Left cardiac atrium (tissue), 4 donors: Measurements from ENCODE around the gene SYNE2. TPM values are rescaled to one million over a fixed set of nuclear protein-coding genes. Genes with fewer than 3 reads are reported as not detected.

Experiments used
- ATAC-seq, 2 donors: fragments of 200-7000 bp; cut with Tn5 transposase; one replicate each; pipeline ENCODE4 v1.9.1; 2020; ENCODE audit warnings: mild to moderate bottlenecking in 2 of 2, moderate library complexity in 2 of 2
- DNase-seq: peaks from one replicate; pipeline ENCODE4 v3.0.0-alpha.2; 2020
- intact Hi-C, 2 donors: fragments of 100-400 bp; cut with DNase I; formaldehyde crosslinking; loops; one replicate each; pipeline versions ENCODE4 v1.14.1 to v1.15.1; 2022 to 2023
- total RNA-seq, 2 donors: library from RNA; stranded (reverse); fragmentation: NEBNext Ultra II Directional; extraction: Animal tissue kit (Norgen Biotek cat#: 25700); gene quantifications; one replicate each; pipeline ENCODE4 v1.2.1, GENCODE V29; 2021
- donor health status: DM: no; HTN: yes; CAD: no.
- donor health status: DM: no; HTN: yes; CAD: no; lungs with severe emphysema.
- donor health status: DM: yes; HTN: yes; CAD: no.
- donor health status: Dilated cardiomyopathy.

The SYNE2 gene
- total RNA-seq, 2 donors from 2014 or later: 96.3 to 173 TPM

DNA sequence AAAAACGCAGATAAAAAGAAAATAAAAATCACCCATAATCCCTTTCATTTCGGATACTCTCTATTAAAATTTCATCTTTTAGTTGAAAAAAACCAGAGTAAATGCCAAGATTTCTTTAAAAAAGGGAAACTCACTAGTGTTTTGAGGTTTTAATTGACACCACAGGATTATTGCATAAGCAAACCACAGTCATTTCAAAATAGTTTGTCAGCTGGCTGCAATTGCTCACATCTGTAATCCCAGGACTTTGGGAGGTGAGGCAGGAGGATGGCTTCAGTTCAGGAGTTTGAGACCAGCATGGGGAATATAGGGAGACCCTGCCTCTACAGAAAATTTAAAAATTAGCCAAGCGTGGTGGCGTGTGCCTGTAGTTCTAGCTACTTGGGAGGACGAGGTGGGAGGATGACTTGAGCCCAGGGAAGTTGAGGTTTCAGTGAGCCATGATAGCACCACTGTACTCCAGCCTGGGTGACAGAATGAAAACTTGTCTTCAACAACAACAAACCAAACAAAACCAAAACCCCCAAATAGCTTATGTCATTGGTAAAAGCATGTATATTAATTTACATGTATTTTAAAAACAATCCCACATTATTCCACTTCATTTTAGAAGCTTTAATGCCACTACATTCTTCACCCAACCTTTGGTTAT is 48.8 kb downstream of the SYNE2 start:
- intact Hi-C loops: no loop called here
- DNase-seq (no peak), ATAC-seq (peak; percentile 27 to 42)

DNA sequence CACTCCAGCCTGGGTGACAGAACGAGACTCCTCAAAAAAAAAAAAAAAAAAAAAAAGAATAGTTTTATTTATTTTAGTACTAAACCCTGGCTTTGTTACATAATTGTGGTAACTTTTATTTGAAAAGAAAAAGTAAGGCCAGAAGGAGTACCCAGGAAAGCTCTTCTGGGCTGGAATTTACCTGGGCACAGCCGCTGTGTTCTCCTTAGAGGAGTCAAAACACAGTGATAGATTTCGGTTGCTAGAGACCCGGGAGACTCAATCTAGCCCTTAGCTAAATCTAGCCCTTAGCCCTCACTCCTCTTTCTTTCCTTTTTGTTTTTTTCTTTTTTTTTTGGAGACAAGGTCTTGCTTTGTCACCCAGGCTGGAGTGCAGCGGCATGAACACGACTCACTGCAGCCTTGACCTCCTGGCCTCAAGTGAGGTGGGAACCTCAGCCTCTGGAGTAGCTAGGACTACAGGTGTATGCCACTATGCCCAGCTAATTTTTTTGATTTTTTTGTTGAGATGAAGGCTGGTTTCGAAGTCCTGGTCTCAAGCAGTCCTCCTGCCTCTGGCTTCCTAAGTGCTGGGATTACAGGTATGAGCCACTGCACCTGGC is 49.7 kb downstream of the SYNE2 start:
- intact Hi-C loops: no loop called here
- DNase-seq: no peak
- no peak for ATAC-seq

DNA sequence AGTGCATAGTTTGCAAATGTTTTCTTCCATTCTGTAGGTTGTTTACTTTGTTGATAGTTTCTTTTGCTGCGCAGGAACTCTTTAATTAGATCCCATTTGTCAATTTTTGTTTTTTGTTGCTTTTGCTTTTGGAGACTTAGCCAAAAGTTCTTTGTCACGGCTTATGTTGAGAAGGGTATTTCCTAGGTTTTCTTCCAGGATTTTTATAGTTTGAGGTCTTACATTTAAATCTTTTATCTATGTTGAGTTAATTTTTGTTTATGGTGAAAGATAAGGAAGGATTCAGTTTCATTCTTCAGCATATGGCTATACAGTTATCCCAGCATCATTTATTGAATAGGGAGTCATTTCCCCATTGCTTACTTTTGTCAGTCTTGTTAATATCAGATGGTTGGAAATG is 51.9 kb downstream of the SYNE2 start:
- DNase-seq: no peak
- ATAC-seq: no peak
- intact Hi-C loops: no loop called here

DNA sequence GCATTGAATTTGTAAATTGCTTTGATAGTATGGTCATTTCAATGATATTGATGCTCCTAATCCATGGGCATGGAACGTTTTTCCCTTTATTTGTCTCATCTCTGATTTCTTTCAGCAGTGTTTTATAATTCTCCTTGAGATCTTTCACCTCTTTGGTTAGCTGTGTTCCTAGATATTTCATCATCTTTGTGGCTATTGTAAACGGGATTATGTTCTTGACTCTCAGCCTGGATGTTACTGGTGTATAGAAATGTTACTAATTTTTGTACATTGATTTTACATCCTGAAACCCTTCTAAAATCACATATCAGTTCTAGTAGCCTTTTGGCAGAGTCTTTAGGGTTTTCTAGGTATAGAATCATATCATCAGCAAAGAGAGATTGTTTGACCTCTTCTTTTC is 52.6 kb downstream of the SYNE2 start:
- DNase-seq (no peak), ATAC-seq (no peak)
- intact Hi-C loops: no loop called here

DNA sequence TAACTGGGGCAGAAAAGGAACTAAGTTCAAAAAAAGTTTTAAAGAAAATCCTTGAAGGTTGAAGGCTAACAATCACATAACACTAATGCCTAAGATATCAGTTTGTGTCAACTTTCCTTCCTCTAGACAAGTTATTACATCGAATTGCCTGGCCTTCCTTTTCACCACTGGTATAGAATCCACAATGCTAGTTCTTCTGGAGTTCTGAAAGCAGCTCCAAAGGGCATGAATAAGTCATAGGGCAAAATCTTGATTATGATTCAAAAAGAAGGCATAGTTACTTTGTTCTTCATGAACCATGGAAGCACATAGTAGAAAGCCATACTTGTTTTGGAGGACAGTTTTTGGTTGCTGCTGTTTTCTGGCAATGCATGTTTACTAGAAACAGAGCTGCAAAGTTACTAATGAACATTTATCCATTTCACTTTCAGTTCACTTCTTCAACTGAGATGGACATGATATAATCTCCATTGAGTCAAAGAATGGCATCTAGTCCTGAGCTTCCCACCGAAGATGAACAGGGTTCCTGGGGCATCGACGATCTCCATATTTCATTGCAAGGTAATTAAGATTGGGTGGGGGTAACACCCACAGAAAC is 56.0 kb downstream of the SYNE2 start:
- intact Hi-C loops: no loop called here
- DNase-seq (no peak), ATAC-seq (no peak)

DNA sequence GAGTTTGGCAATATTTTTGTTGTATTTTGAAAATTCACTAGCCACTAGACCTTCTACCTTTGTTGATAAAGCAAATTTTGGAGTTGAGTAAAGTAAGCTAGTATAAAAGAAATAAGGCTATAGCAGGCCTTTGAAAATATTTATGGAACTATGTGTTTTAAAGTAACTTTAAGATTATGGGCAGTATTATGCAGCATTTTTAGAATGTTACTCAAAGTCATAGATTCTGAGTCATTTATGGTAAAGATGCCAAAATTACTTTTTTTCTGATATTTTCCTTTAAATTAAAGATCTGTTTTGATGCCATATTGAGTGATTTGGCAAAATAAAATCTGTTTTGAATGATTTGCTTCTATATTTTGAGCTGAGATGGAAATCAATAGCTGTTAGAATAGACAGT is 57.2 kb downstream of the SYNE2 start:
- no peak for ATAC-seq
- DNase-seq: no peak
- intact Hi-C loops: no loop called here

DNA sequence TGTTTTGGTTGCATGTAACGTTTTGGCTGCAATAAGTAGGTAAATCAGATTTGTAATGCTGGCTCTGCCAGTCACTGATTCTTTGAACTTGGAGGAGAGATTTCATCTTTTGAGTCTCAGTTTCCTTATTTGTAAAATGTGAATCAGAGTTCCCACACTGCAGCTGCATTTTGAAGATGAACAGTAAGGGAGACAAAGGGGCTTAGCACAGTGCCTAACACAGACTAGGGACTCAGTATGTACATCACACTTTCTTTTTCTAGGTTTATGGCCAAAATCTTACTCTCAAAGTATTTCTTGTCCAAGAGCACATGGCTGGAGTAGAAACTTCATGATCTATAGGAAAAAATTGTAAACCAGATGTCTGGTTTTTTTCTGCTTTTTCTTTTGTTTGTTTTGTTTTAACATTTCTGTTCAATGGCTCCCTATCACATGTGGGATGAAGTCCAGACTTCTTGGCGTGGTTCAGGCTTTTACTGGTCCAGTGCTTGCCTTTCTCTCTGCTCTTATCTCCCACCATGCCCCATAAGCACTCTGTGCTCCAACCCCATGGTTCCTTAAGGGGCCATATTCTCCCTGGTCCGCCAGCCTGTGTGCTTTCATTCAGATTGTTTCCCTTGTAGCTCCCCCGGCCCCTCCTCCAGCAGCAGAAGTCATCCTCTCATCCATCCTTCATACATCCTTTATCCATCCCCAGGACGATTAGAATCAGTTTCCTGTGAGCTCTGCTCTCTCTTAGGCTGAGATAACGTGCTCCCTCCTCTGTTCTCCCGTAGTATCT is 58.0 kb downstream of the SYNE2 start:
- ATAC-seq: no peak
- DNase-seq: no peak
- intact Hi-C loops: no loop called here

DNA sequence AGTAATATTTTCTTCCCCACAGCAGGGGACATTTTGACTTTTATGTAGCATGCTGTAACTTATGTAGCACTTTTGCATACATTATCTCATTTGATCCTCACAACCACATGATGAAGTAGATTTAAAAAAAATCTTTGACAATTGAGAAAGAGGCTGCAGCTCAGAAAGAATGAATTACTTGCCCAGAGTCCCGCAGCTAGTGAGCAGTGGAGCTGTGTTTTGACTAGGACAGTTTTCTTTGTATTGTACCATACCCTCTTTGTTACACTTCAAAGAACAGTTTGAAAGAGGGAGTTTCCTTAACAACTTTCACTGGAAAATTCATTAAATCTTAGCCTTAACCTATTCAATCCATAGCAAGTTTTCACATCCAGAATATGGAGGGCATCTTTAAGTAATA is 58.6 kb downstream of the SYNE2 start:
- intact Hi-C loops: no loop called here
- no peak for DNase-seq
- no peak for ATAC-seq

DNA sequence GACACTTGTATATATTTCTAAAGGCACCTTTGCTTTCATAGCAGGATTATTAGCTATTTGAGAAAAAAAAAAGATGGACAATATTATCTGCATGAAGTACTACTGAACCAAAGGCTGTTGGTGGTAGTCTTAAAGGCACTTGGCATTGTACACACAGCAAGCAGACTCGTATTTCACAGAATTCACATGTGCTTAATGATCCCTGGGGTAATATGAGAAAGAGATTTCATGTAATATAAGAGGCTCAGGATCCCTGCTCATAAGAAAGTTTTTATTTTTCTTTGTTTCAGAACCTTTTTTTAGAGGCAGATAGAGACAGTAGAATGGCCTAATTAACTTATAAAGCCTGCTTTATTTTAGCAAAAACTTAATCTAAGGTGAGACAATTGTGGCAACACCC is 59.5 kb downstream of the SYNE2 start:
- intact Hi-C loops: no loop called here
- ATAC-seq (no peak), DNase-seq (no peak)

DNA sequence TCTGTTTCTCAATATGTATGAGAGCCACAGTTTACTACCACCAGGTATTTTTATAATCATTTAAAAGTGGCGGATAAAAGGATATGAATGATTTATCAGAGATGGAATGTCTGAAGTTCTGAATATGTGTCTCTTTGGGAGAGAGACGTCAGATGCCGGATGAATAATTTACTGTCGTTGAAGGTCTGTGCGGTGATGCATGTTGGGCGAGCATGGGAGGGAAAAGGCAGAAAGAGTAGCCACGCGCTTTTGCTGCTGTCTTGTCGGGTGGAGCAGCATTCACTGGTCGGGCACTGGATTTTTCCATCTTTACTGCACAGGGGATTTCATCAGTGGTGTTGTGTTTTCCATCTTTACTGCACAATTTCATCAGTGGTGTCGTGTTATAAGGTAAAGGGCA is 65.6 kb downstream of the SYNE2 start:
- intact Hi-C loops: no loop called here
- ATAC-seq: peak in 1 of 2 donors; percentile 42
- DNase-seq: no peak

DNA sequence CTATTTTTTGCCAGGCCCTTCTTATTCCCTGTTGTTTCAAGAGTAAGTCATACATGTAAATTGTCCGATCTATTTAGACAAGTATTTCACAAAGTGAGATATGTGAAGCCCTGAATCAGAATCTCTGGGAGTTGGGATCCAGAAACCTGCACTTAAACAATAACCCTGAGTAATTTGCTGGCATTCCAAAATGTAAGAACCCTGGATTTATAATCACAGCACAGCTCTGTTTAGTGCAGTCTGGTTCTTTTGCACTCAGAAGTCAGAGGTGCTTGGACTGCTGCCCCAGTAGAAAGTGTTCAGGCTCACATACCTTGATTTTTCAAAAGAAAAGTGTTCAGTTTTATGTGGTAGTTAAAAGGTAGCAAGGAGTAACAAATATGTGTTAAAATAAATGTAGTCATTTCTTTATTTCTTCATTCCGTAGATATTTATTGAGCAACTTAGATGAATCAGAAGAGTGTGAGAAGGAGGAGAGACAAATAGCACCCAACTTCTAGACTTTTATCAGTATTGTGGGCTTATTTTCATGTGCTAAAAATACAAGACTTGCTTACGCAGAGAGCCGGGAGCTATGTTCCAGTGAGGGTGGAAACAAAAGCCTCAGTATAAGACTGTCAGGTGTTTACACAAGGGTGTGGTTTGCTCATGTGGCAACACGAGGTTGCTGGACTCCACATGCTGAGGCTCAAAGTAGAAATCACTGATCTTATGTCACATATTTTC is 70.1 kb downstream of the SYNE2 start:
- DNase-seq (peak; percentile 28), ATAC-seq (peak; percentile 50 to 94)
- intact Hi-C loops: no loop called here

DNA sequence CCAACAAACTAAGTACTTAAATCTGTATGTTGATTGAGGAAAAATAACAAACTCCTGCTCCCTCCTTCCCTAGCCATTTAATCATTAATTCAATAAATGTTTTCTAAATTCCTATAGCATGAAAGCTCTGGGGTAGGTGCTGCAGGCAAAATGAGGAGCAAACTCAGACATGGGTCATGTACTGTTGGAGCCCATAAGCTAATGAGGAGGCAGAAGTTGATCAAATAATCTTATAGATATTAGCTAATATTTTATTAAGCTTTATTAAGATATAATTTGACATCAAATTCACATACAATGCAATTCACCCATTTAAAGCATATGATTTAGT is 70.6 kb downstream of the SYNE2 start:
- DNase-seq (no peak), ATAC-seq (no peak)
- intact Hi-C loops: no loop called here

DNA sequence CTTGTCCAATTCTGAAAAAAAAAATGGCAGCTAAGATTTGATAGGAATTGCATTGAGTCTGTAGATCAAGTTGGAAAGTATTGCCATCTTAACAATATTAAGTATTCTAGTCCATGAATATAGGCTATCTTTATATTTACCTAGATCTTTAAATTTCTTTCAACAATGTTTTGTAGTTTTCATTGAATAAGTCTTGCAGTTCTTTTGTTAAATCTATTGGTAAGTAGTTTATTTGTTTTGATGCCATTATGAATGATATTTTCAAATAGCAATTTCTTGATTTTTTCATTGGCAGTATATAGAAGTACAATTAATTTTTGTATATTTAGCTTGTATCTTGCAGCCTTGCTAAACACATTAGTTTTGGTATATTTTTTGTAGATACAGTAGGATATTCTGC is 71.6 kb downstream of the SYNE2 start:
- intact Hi-C loops: no loop called here
- DNase-seq: no peak
- ATAC-seq: no peak

DNA sequence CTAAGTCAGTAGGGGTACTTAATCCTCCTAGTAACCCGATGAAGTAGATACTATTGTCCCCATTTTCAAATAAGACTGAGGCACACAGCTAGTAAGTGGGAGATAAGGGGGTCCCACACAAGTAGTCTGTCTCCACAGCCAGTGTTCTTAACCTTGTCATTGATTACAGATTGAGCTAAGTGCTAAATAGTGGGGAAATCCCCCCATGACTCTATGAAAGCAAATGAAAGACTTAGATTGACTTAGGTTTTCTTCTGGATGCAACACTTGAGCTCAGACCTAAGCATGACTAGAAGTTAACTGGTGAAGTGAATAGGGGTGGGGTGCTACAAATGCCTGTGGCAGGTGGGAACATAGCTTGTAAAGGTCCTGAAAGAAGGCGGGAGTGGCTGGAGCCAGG is 73.8 kb downstream of the SYNE2 start:
- intact Hi-C loops: no loop called here
- no peak for DNase-seq
- ATAC-seq: no peak

DNA sequence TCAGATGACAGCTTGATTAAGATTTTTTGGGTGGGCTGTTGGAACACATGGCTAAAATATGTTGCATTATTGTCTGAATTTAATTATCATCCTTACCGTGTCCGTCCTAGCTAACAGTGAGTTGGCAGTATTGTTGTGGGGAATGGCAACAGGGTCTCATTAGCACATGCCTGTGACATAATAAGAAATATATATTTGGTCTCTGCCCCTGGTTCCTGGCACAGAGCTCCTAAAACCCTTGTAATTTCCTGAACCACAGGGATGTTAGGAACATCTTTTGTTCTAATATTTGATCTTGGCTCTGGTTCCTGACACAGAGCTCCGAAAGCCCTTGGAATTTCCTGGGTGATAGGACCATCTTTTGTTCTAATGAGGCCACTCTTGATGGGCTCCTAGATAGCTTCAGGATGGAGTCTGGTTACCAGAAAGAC is 76.0 kb downstream of the SYNE2 start:
- intact Hi-C loops: no loop called here
- DNase-seq (no peak), ATAC-seq (no peak)

DNA sequence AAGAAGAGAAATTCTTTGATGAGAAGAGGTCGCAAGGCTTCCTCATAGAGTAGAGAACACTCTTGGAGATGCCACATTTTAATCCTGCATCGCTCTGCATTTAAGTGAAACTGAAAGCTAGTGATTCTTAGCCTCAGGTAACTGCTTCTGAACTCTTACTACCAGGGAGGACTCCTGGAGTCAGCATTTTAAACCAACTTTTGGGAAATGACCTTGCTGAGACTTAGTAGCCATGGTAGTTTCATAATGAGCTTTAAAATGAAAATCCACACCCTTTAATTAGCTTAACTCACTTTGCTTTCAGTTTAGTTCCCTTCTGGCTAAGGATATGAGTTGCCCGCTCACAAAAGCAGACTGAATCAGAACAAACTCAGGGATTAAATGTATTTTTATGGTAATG is 80.3 kb downstream of the SYNE2 start:
- no peak for DNase-seq
- no peak for ATAC-seq
- intact Hi-C loops: no loop called here

DNA sequence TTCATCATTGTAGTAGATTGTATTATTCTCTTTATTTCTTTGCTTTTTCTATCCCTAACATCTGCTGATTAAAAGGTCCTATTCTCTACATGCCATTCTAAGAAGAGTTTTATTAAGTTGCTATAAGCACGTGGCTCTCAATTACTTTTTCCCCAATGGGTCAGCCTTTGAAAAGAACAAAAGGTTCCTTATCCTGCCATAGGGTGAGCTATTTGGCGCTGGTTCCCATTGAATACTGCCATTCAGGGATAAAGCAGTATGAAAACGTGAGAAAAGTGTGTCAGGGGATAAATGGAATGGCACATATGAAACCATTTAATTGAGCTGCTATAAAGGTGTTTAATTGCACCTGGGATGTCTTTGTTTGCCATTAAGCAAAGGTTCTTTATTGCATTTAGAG is 80.9 kb downstream of the SYNE2 start:
- ATAC-seq (no peak), DNase-seq (no peak)
- intact Hi-C loops: no loop called here

DNA sequence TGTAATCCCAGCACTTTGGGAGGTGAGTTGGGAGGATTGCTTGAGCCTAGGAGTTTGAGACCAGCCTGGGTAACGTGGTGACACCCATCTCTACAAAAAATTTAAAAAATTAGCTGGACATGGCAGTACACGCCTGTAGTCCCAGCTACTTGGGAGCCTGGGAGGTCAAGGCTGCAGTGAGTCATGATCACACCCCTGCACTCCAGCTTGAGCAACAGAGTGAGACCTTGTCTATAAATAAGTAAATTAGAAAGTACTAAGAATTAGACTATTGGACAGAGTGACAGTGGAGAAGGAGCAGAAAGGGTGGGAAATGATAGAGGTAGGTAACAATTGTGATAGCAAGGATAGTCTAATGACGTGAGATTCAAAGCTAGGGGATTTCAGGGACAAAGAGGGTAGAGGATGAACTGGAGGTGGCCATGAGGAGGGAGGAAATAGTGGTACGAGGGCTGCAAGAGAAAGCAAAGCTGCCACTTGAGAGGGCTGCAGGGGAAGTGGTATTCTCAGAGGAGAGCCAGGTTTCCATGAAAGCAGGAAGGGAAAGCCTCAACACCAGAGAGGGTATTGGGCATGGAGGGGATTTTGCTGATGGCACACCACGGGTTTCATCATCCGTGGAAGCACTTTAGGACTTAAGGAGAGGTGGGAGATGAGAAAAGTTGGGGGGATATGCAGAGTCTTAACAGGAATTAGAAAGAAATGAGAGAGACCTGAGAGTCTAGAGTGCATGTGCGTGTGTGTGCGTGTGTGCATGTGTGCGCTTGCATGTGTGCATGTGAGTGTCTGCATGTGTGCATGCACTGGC is 85.6 kb downstream of the SYNE2 start:
- peak in 1 of 2 donors; percentile 74 for ATAC-seq
- intact Hi-C loops: no loop called here
- DNase-seq: no peak

DNA sequence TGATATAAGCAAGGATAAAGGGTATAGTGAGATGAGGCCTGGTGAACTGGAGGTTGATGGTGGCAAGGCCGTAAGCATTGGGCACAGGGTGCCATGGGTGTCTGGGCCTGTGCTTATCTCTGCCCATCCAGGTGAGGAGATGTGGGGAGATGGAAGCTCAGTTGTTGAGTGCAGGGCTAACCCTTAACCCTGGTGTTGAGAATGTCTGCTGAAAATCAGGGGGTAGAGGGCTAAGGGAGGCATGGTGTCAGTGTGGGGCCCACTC is 86.1 kb downstream of the SYNE2 start:
- DNase-seq: no peak
- intact Hi-C loops: no loop called here
- peak; percentile 23 for ATAC-seq
